Parathyroid adenoma (tissue), 2 donors: Measurements from ENCODE around the gene PTGDS.

Source experiments
- H2AFZ ChIP-seq: fragments of 300-600 bp; sonication (generic); one replicate; pipeline ENCODE4 v1.7.0; 2017; ENCODE audit warnings: antibody characterized with exemption, mild to moderate bottlenecking
- H3K27ac ChIP-seq: fragments of 300-600 bp; sonication (generic); one replicate; pipeline ENCODE4 v1.7.0; 2017
- H3K27me3 ChIP-seq: fragments of 300-600 bp; sonication (generic); one replicate; pipeline ENCODE4 v1.7.0; 2017; ENCODE audit warnings: low read length; ENCODE audit not compliant: control insufficient read depth, insufficient read depth
- H3K36me3 ChIP-seq: fragments of 300-600 bp; sonication (generic); one replicate; pipeline ENCODE4 v1.7.0; 2017; ENCODE audit warnings: low read length; ENCODE audit not compliant: control insufficient read depth, insufficient read depth
- H3K4me1 ChIP-seq: fragments of 300-600 bp; sonication (generic); one replicate; pipeline ENCODE4 v1.7.0; 2017; ENCODE audit warnings: control low read depth
- H3K4me2 ChIP-seq: fragments of 300-600 bp; sonication (generic); one replicate; pipeline ENCODE4 v1.7.0; 2017; ENCODE audit warnings: low read length
- H3K4me3 ChIP-seq: fragments of 300-600 bp; sonication (generic); one replicate; pipeline ENCODE4 v1.7.0; 2017; ENCODE audit warnings: low read depth, low read length
- H3K79me2 ChIP-seq: fragments of 300-600 bp; sonication (generic); one replicate; pipeline ENCODE4 v1.7.0; 2017; ENCODE audit warnings: control low read depth
- H3K9ac ChIP-seq: fragments of 300-600 bp; sonication (generic); one replicate; pipeline ENCODE4 v1.7.0; 2017; ENCODE audit warnings: mild to moderate bottlenecking
- H3K9me3 ChIP-seq: fragments of 300-600 bp; sonication (generic); one replicate; pipeline ENCODE4 v1.7.0; 2017; ENCODE audit warnings: low read length; ENCODE audit not compliant: control insufficient read depth
- CTCF ChIP-seq: fragments of 300-600 bp; sonication (generic); IDR thresholded peaks from one replicate; pipeline ENCODE4 v1.7.0; 2017; ENCODE audit warnings: antibody characterized with exemption, mild to moderate bottlenecking
- donor health status: primary hyperparathyroidism.

The PTGDS gene

GRCh38 chr9:136961279-136962065 lies 15.8 kb upstream of the PTGDS start:
- Histone ChIP-seq H3K9me3 (no peaks in the 10 kb centered on the region), H2AFZ (no peak overlapping the region), H3K27ac (no peak overlapping the region), H3K27me3 (no peaks in the 10 kb centered on the region), H3K4me1 (no peaks in the 10 kb centered on the region), H3K4me3 (no peak overlapping the region), H3K4me2 (no peak overlapping the region), H3K79me2 (no peaks in the 10 kb centered on the region), H3K9ac (no peak overlapping the region), H3K36me3 (no peaks in the 10 kb centered on the region)
- TF ChIP-seq CTCF, result no peak

GRCh38 chr9:136962163-136962562 lies 15.1 kb upstream of the PTGDS start:
- TF ChIP-seq CTCF, result no peak

GRCh38 chr9:136962701-136963248 lies 14.5 kb upstream of the PTGDS start:
- Histone ChIP-seq H3K79me2 (no peaks in the 10 kb centered on the region), H3K27ac (no peak overlapping the region), H3K9me3 (no peaks in the 10 kb centered on the region), H2AFZ (no peak overlapping the region), H3K36me3 (no peaks in the 10 kb centered on the region), H3K4me1 (no peaks in the 10 kb centered on the region), H3K4me3 (no peak overlapping the region), H3K9ac (no peak overlapping the region), H3K4me2 (no peak overlapping the region), H3K27me3 (no peaks in the 10 kb centered on the region)
- no peak for TF ChIP-seq CTCF

More at GRCh38 chr9:136962163-136962562, 15.1 kb upstream of the PTGDS start:
- no peaks in the 10 kb centered on the region for H3K36me3 ChIP-seq
- H3K4me3 ChIP-seq, result no peak overlapping the region
- H3K4me2 ChIP-seq, result no peak overlapping the region
- no peak overlapping the region for H3K27ac ChIP-seq
- no peak overlapping the region for H3K9ac ChIP-seq
- H2AFZ ChIP-seq, result no peak overlapping the region
- no peaks in the 10 kb centered on the region for H3K27me3 ChIP-seq
- no peaks in the 10 kb centered on the region for H3K79me2 ChIP-seq
- H3K9me3 ChIP-seq, result no peaks in the 10 kb centered on the region
- no peaks in the 10 kb centered on the region for H3K4me1 ChIP-seq

GRCh38 chr9:136963341-136963740 lies 14.0 kb upstream of the PTGDS start:
- Histone ChIP-seq H3K79me2 (no peaks in the 10 kb centered on the region), H2AFZ (no peak overlapping the region), H3K4me1 (no peaks in the 10 kb centered on the region), H3K27me3 (no peaks in the 10 kb centered on the region), H3K4me2 (no peak overlapping the region), H3K9me3 (no peaks in the 10 kb centered on the region), H3K36me3 (no peaks in the 10 kb centered on the region), H3K9ac (no peak overlapping the region), H3K27ac (no peak overlapping the region), H3K4me3 (no peak overlapping the region)
- TF ChIP-seq CTCF, result no peak

- Histone ChIP-seq H3K36me3 (no peaks in the 10 kb centered on the region), H3K4me2 (no peak overlapping the region), H3K27ac (no peak overlapping the region), H3K79me2 (no peaks in the 10 kb centered on the region), H3K9me3 (no peaks in the 10 kb centered on the region), H3K4me3 (no peak overlapping the region), H3K27me3 (no peaks in the 10 kb centered on the region), H3K4me1 (no peaks in the 10 kb centered on the region), H3K9ac (no peak overlapping the region), H2AFZ (no peak overlapping the region)
- TF ChIP-seq CTCF, result no peak
These were observed 13.6 kb upstream of the PTGDS start for GRCh38 chr9:136963751-136964150.
